C4-2B (cell line): ENCODE measurements around the gene TULP4.

Experiments
- CTCF ChIP-seq: fragments of 450-650 bp; conservative IDR thresholded peaks from 2 replicates; pipeline ENCODE4 v1.5.1; 2017; ENCODE audit warnings: mild to moderate bottlenecking
- ZFX ChIP-seq: fragments of 450-650 bp; IDR thresholded peaks from 2 replicates; pipeline ENCODE4 v1.6.1; 2017

GRCh38 chr6:158445426-158446085 lies 133.3 kb downstream of the TULP4 start:
- no peak for TF ChIP-seq CTCF
- no peak for TF ChIP-seq ZFX
